ENCODE measurements around the gene RUFY3.
"Not testable (repeated sequence)": the region's sequence is repeated elsewhere in the genome, so short reads cannot be mapped to it uniquely, and the experiment has no call there.

GRCh38 chr4:70735915-70736314 lies 14.2 kb downstream of the RUFY3 start:
- not testable (repeated sequence) for TF ChIP-seq CTCF (conservative IDR thresholded peaks at IDR 0.05; ENCODE audit: low read depth, low read length); ELK1 (IDR thresholded peaks at IDR 0.05; ENCODE audit: borderline replicate concordance, low read depth, low read length); USF2 (IDR thresholded peaks at IDR 0.05; ENCODE audit: low read depth, low read length); CHD1 (IDR thresholded peaks at IDR 0.05; ENCODE audit: low read depth, low read length); RFX5 (IDR thresholded peaks at IDR 0.05; ENCODE audit: low read depth, low read length); SMC3 (IDR thresholded peaks at IDR 0.05; ENCODE audit: low read depth, low read length); POLR2A (IDR thresholded peaks at IDR 0.05; ENCODE audit: low read depth, low read length); BHLHE40 (IDR thresholded peaks at IDR 0.05; ENCODE audit: low read depth, low read length); MAZ (IDR thresholded peaks at IDR 0.05; ENCODE audit: borderline replicate concordance, low read depth, low read length)
- TF ChIP-seq CEBPB (IDR thresholded peaks at IDR 0.05; ENCODE audit: low read depth, low read length), result peak; percentile 81

Measured in IMR-90 (cell line).